Measurements from ENCODE around the gene TESK1.
"Not testable (repeated sequence)": the region's sequence is repeated elsewhere in the genome, so short reads cannot be mapped to it uniquely, and the experiment has no call there.

TESK1 gene

GRCh38 chr9:35611230-35611797 lies 6.3 kb downstream of the TESK1 start:
- no peak overlapping the region for H3K9ac ChIP-seq (ENCODE audit: insufficient read length, low read depth)
- DNase-seq (ENCODE audit: low read depth, low spot score) = no peak
- H3K9me3 ChIP-seq (ENCODE audit: insufficient read depth, low read length) = no peaks in the 10 kb centered on the region
- H3K36me3 ChIP-seq (ENCODE audit: insufficient read depth, insufficient read length, low read length) = peaks cover 38% of the 10 kb centered on the region
- no peak overlapping the region for H3K4me3 ChIP-seq (ENCODE audit: insufficient read length, low read depth)
- TF ChIP-seq SUZ12 (IDR thresholded peaks at IDR 0.05; ENCODE audit: extremely low read depth, insufficient read depth, insufficient read length) = no peak
- H3K27me3 ChIP-seq (ENCODE audit: insufficient read depth, insufficient read length) = peaks cover 18% of the 10 kb centered on the region
- H3K4me1 ChIP-seq (ENCODE audit: insufficient read depth, insufficient read length) = peaks cover 4% of the 10 kb centered on the region

GRCh38 chr9:35612066-35612465 lies 7.0 kb downstream of the TESK1 start:
- not testable (repeated sequence) for H3K4me1 ChIP-seq (ENCODE audit: insufficient read depth, insufficient read length); H3K9ac ChIP-seq (ENCODE audit: insufficient read length, low read depth); H3K9me3 ChIP-seq (ENCODE audit: insufficient read depth, low read length); H3K4me3 ChIP-seq (ENCODE audit: insufficient read length, low read depth); DNase-seq (ENCODE audit: low read depth, low spot score)
- Histone ChIP-seq H3K36me3 (ENCODE audit: insufficient read depth, insufficient read length, low read length) (peaks cover 31% of the 10 kb centered on the region), H3K27me3 (ENCODE audit: insufficient read depth, insufficient read length) (peaks cover 26% of the 10 kb centered on the region)

- H3K4me1 ChIP-seq (ENCODE audit: insufficient read depth, insufficient read length) = peaks cover 5% of the 10 kb centered on the region
- no peak for TF ChIP-seq YY1 (IDR thresholded peaks at IDR 0.05; ENCODE audit: insufficient read depth, insufficient read length)
- no peak for TF ChIP-seq ZNF274 (IDR thresholded peaks at IDR 0.05; ENCODE audit: low read depth, low read length)
- no peak overlapping the region for H3K4me3 ChIP-seq (ENCODE audit: insufficient read length, low read depth)
Measured at GRCh38 chr9:35612843-35613242, 7.8 kb downstream of the TESK1 start.

GRCh38 chr9:35615981-35616680 lies 11.1 kb downstream of the TESK1 start:
- H3K36me3 ChIP-seq (ENCODE audit: insufficient read depth, insufficient read length, low read length) = no peaks in the 10 kb centered on the region
- H3K4me3 ChIP-seq (ENCODE audit: insufficient read length, low read depth) = no peak overlapping the region
- H3K9ac ChIP-seq (ENCODE audit: insufficient read length, low read depth) = no peak overlapping the region
- TF ChIP-seq YY1 (IDR thresholded peaks at IDR 0.05; ENCODE audit: insufficient read depth, insufficient read length) (no peak), SUZ12 (IDR thresholded peaks at IDR 0.05; ENCODE audit: extremely low read depth, insufficient read depth, insufficient read length) (no peak), ZNF274 (IDR thresholded peaks at IDR 0.05; ENCODE audit: low read depth, low read length) (no peak)
- peaks cover 5% of the 10 kb centered on the region for H3K4me1 ChIP-seq (ENCODE audit: insufficient read depth, insufficient read length)
- peaks cover 52% of the 10 kb centered on the region for H3K27me3 ChIP-seq (ENCODE audit: insufficient read depth, insufficient read length)
- DNase-seq (ENCODE audit: low read depth, low spot score) = no peak
- H3K9me3 ChIP-seq (ENCODE audit: insufficient read depth, low read length) = no peaks in the 10 kb centered on the region

More at GRCh38 chr9:35612843-35613242, 7.8 kb downstream of the TESK1 start:
- Histone ChIP-seq H3K27me3 (ENCODE audit: insufficient read depth, insufficient read length) (peaks cover 33% of the 10 kb centered on the region), H3K9me3 (ENCODE audit: insufficient read depth, low read length) (no peaks in the 10 kb centered on the region), H3K9ac (ENCODE audit: insufficient read length, low read depth) (no peak overlapping the region), H3K36me3 (ENCODE audit: insufficient read depth, insufficient read length, low read length) (peaks cover 23% of the 10 kb centered on the region)
- no peak for DNase-seq (ENCODE audit: low read depth, low spot score)

GRCh38 chr9:35616681-35617459 lies 11.8 kb downstream of the TESK1 start:
- H3K9ac ChIP-seq (ENCODE audit: insufficient read length, low read depth) = peak overlapping the region; percentile 64
- H3K4me1 ChIP-seq (ENCODE audit: insufficient read depth, insufficient read length) = peaks cover 5% of the 10 kb centered on the region
- no peak for DNase-seq (ENCODE audit: low read depth, low spot score)

GRCh38 chr9:35617548-35617947 lies 12.5 kb downstream of the TESK1 start:
- H3K4me3 ChIP-seq (ENCODE audit: insufficient read length, low read depth) = no peak overlapping the region
- H3K9ac ChIP-seq (ENCODE audit: insufficient read length, low read depth) = no peak overlapping the region
- TF ChIP-seq YY1 (IDR thresholded peaks at IDR 0.05; ENCODE audit: insufficient read depth, insufficient read length) = no peak
- no peak for TF ChIP-seq SUZ12 (IDR thresholded peaks at IDR 0.05; ENCODE audit: extremely low read depth, insufficient read depth, insufficient read length)
- H3K9me3 ChIP-seq (ENCODE audit: insufficient read depth, low read length) = no peaks in the 10 kb centered on the region
- no peaks in the 10 kb centered on the region for H3K36me3 ChIP-seq (ENCODE audit: insufficient read depth, insufficient read length, low read length)
- peaks cover 52% of the 10 kb centered on the region for H3K27me3 ChIP-seq (ENCODE audit: insufficient read depth, insufficient read length)
- DNase-seq (ENCODE audit: low read depth, low spot score) = no peak
- peaks cover 5% of the 10 kb centered on the region for H3K4me1 ChIP-seq (ENCODE audit: insufficient read depth, insufficient read length)

More at GRCh38 chr9:35616681-35617459, 11.8 kb downstream of the TESK1 start:
- no peaks in the 10 kb centered on the region for H3K36me3 ChIP-seq (ENCODE audit: insufficient read depth, insufficient read length, low read length)
- peak overlapping the region; percentile 46 for H3K4me3 ChIP-seq (ENCODE audit: insufficient read length, low read depth)
- TF ChIP-seq ZNF274 (IDR thresholded peaks at IDR 0.05; ENCODE audit: low read depth, low read length) (no peak), YY1 (IDR thresholded peaks at IDR 0.05; ENCODE audit: insufficient read depth, insufficient read length) (no peak), SUZ12 (IDR thresholded peaks at IDR 0.05; ENCODE audit: extremely low read depth, insufficient read depth, insufficient read length) (no peak)
- no peaks in the 10 kb centered on the region for H3K9me3 ChIP-seq (ENCODE audit: insufficient read depth, low read length)
- peaks cover 52% of the 10 kb centered on the region for H3K27me3 ChIP-seq (ENCODE audit: insufficient read depth, insufficient read length)

- Histone ChIP-seq H3K4me1 (ENCODE audit: insufficient read depth, insufficient read length) (peaks cover 5% of the 10 kb centered on the region), H3K27me3 (ENCODE audit: insufficient read depth, insufficient read length) (peaks cover 52% of the 10 kb centered on the region), H3K36me3 (ENCODE audit: insufficient read depth, insufficient read length, low read length) (no peaks in the 10 kb centered on the region), H3K9me3 (ENCODE audit: insufficient read depth, low read length) (no peaks in the 10 kb centered on the region), H3K4me3 (ENCODE audit: insufficient read length, low read depth) (peak within 1 kb of the TSS; percentile 46), H3K9ac (ENCODE audit: insufficient read length, low read depth) (peak within 1 kb of the TSS; percentile 64)
- no peak for DNase-seq (ENCODE audit: low read depth, low spot score)
- TF ChIP-seq ZNF274 (IDR thresholded peaks at IDR 0.05; ENCODE audit: low read depth, low read length) = no peak
- no peak for TF ChIP-seq YY1 (IDR thresholded peaks at IDR 0.05; ENCODE audit: insufficient read depth, insufficient read length)
- TF ChIP-seq SUZ12 (IDR thresholded peaks at IDR 0.05; ENCODE audit: extremely low read depth, insufficient read depth, insufficient read length) = no peak
Measured at GRCh38 chr9:35618325-35618727, 13.3 kb downstream of the TESK1 start, which contains the start of gene CD72. Gene CD72 (minus strand): TSS chr9:35618413. CDS start chr9:35618303, 110 bp downstream.
